OCI-LY7 (cell line): ENCODE data around the gene TMEM80. TPM values are rescaled to one million over a fixed set of nuclear protein-coding genes. Genes with fewer than 3 reads are reported as not detected.

Experiments
- BruUV-seq: library from RNA; stranded (reverse); fragments of 400-500 nt; replicated peaks from 2 replicates; lab custom pipeline; 2021; lab: Mats Ljungman, UMichigan
- CTCF ChIA-PET: fragments of 300-600 bp; sonication (Branson Sonifier 250); formaldehyde crosslinking; loops from one replicate; lab custom pipeline; 2022; ENCODE audit warnings: antibody characterized with exemption; ENCODE audit not compliant: unreplicated experiment; lab: Charles Lee
- POLR2A ChIA-PET: fragments of 300-600 bp; sonication (Branson Sonifier 250); formaldehyde crosslinking; loops from one replicate; lab custom pipeline; 2022; ENCODE audit warnings: antibody characterized with exemption; lab: Charles Lee
- DNase-seq: peaks from one replicate; pipeline ENCODE4 v3.0.0-alpha.2; 2015; ENCODE audit warnings: low spot score
- H2AFZ ChIP-seq: fragments of 200-600 bp; sonication (generic), shearing (Covaris generic); 2 replicates; pipeline ENCODE4 v1.6.1; 2014; ENCODE audit warnings: mild to moderate bottlenecking, antibody characterized with exemption, low read length, moderate library complexity
- H3K27ac ChIP-seq: fragments of 200-600 bp; sonication (generic); 2 replicates; pipeline ENCODE4 v1.5.1; 2014; ENCODE audit warnings: mixed run types, low read depth, mild to moderate bottlenecking, moderate library complexity, low read length, inconsistent platforms; ENCODE audit not compliant: poor library complexity, severe bottlenecking
- H3K36me3 ChIP-seq: fragments of 200-600 bp; sonication (generic); 2 replicates; pipeline ENCODE4 v1.6.1; 2014; ENCODE audit warnings: mild to moderate bottlenecking, antibody characterized with exemption, low read length, moderate library complexity, mixed read lengths; ENCODE audit not compliant: insufficient read depth
- H3K4me1 ChIP-seq: fragments of 200-600 bp; sonication (generic); 2 replicates; pipeline ENCODE4 v1.5.1; 2014; ENCODE audit warnings: mild to moderate bottlenecking, low read length; ENCODE audit not compliant: insufficient read depth, poor library complexity, severe bottlenecking
- H3K4me2 ChIP-seq: fragments of 200-600 bp; sonication (generic); 2 replicates; pipeline ENCODE4 v1.6.1; 2014; ENCODE audit warnings: mild to moderate bottlenecking, low read length
- H3K4me3 ChIP-seq: fragments of 200-600 bp; sonication (generic); 2 replicates; pipeline ENCODE4 v1.5.1; 2014; ENCODE audit warnings: mild to moderate bottlenecking, low read depth, low read length; ENCODE audit not compliant: poor library complexity, severe bottlenecking
- H3K79me2 ChIP-seq: fragments of 200-600 bp; sonication (generic); 2 replicates; pipeline ENCODE4 v1.6.1; 2016; ENCODE audit warnings: low read depth, mild to moderate bottlenecking, low read length, moderate library complexity, mixed read lengths; ENCODE audit not compliant: insufficient read depth
- H3K9me2 ChIP-seq: fragments of 200-600 bp; sonication (generic); 2 replicates; pipeline ENCODE4 v1.6.1; 2016; ENCODE audit warnings: mild to moderate bottlenecking, low read length, mixed read lengths; ENCODE audit not compliant: insufficient read depth
- H3K9me3 ChIP-seq: fragments of 200-600 bp; sonication (generic); 2 replicates; pipeline ENCODE4 v1.6.1; 2014; ENCODE audit warnings: mild to moderate bottlenecking, mixed run types, low read length, mixed read lengths
- H4K20me1 ChIP-seq: fragments of 200-600 bp; sonication (generic); 2 replicates; pipeline ENCODE4 v1.6.1; 2014; ENCODE audit warnings: mild to moderate bottlenecking, antibody characterized with exemption, low read length, moderate library complexity, mixed read lengths; ENCODE audit not compliant: insufficient read depth
- CTCF ChIP-seq: fragments of 200-600 bp; sonication (generic); conservative IDR thresholded peaks from 2 replicates; pipeline ENCODE4 v1.5.1; 2014; ENCODE audit warnings: mild to moderate bottlenecking, antibody characterized with exemption, low read length, moderate library complexity, mixed read lengths
- EZH2phosphoT487 ChIP-seq: fragments of 200-600 bp; sonication (generic); IDR thresholded peaks from 2 replicates; pipeline ENCODE4 v1.6.1; 2018; ENCODE audit warnings: low read depth, borderline replicate concordance, mild to moderate bottlenecking, mixed run types, antibody characterized with exemption, low read length, moderate library complexity, mixed read lengths
- intact Hi-C: fragments of 100-400 bp; cut with micrococcal nuclease; formaldehyde crosslinking; loops from one replicate; pipeline ENCODE4 v1.10.0; 2022; ENCODE audit not compliant: unreplicated experiment
- total RNA-seq, 2 experiments: library from RNA; depleted of rRNA in 1 of 2; stranded (reverse); fragments of >200 nt in 1 of 2; shearing (Covaris generic) in 1 of 2; gene quantifications; 2 replicates each; pipeline ENCODE4 v1.2.3, GENCODE V29; 2014 to 2022

TMEM80 gene
- total RNA-seq, 2 experiments from 2014 or later: 52.7 to 52.8 TPM

- Histone ChIP-seq H4K20me1 (no peaks in the 10 kb centered on the region), H3K36me3 (peaks cover 3% of the 10 kb centered on the region; the same call in 1 of the 2 replicates), H3K4me1 (peaks cover 22% of the 10 kb centered on the region), H3K4me2 (no peak overlapping the region), H3K9me2 (no peaks in the 10 kb centered on the region), H3K4me3 (no peak overlapping the region), H3K27ac (no peak overlapping the region), H3K9me3 (no peaks in the 10 kb centered on the region), H3K79me2 (peaks cover 18% of the 10 kb centered on the region; the same call in 1 of the 2 replicates), H2AFZ (no peak overlapping the region)
- TF ChIP-seq EZH2phosphoT487 (no peak), CTCF (no peak)
- DNase-seq: no peak
- BruUV-seq: no TSS peak
- intact Hi-C loops: no loop called here
- ChIA-PET POLR2A (no interaction called here), CTCF (no interaction called here)
These were observed 3.5 kb downstream of the TMEM80 start for GRCh38 chr11:699116-699508.

- Histone ChIP-seq H3K4me2 (no peak overlapping the region), H4K20me1 (no peaks in the 10 kb centered on the region), H3K4me1 (peaks cover 20% of the 10 kb centered on the region), H3K79me2 (peaks cover 17% of the 10 kb centered on the region; the same call in 1 of the 2 replicates), H3K27ac (no peak overlapping the region), H2AFZ (no peak overlapping the region), H3K4me3 (no peak overlapping the region), H3K36me3 (peaks cover 3% of the 10 kb centered on the region; the same call in 1 of the 2 replicates), H3K9me2 (no peaks in the 10 kb centered on the region), H3K9me3 (no peaks in the 10 kb centered on the region)
- no TSS peak for BruUV-seq
- CTCF ChIA-PET: interaction anchor here (0.6 kb wide), 1 partner anchor 13 kb away, joined by 4 read pairs; no protein-coding TSS in a partner anchor
- no peak for DNase-seq
- POLR2A ChIA-PET: no interaction called here
- TF ChIP-seq CTCF (no peak), EZH2phosphoT487 (no peak)
- intact Hi-C loops: no loop called here
These were observed 4.1 kb downstream of the TMEM80 start for GRCh38 chr11:699753-700152.

GRCh38 chr11:701741-702461 lies 6.3 kb downstream of the TMEM80 start:
- no TSS peak for BruUV-seq

More at GRCh38 chr11:701741-702461, 6.3 kb downstream of the TMEM80 start:
- Histone ChIP-seq H4K20me1 (no peaks in the 10 kb centered on the region), H3K4me1 (peaks cover 16% of the 10 kb centered on the region), H3K4me3 (no peak overlapping the region), H3K9me2 (no peaks in the 10 kb centered on the region), H3K79me2 (peaks cover 9% of the 10 kb centered on the region; the same call in 1 of the 2 replicates), H3K36me3 (peaks cover 3% of the 10 kb centered on the region; the same call in 1 of the 2 replicates), H2AFZ (no peak overlapping the region), H3K27ac (no peak overlapping the region), H3K9me3 (no peaks in the 10 kb centered on the region), H3K4me2 (no peak overlapping the region)
- no peak for DNase-seq
- no peak for TF ChIP-seq EZH2phosphoT487
- TF ChIP-seq CTCF: no peak
- ChIA-PET CTCF (no interaction called here), POLR2A (no interaction called here)
- intact Hi-C loops: no loop called here
